K562 (cell line): ENCODE data around the gene CKAP5.

ENCODE experiments used
- CTCF ChIP-seq, 3 experiments: IDR thresholded peaks in 2 of 3; conservative IDR thresholded peaks in 1 of 3; 2 replicates each; pipeline ENCODE4 v1.5.1; 2011 to 2012; ENCODE audit warnings: low read length in 3 of 3, mild to moderate bottlenecking in 3 of 3, control low read depth in 2 of 3, improper control_type of control experiment in 1 of 3, inconsistent platforms in 1 of 3, low read depth in 1 of 3, mixed read lengths in 1 of 3, moderate library complexity in 1 of 3; ENCODE audit not compliant: insufficient read depth in 2 of 3
- EP300 ChIP-seq: IDR thresholded peaks from 2 replicates; pipeline ENCODE4 v1.6.1; 2012; ENCODE audit warnings: low read length, improper control_type of control experiment
- ILK ChIP-seq: fragments of 450-650 bp; IDR thresholded peaks from 2 replicates; pipeline ENCODE4 v1.6.1; 2016; ENCODE audit warnings: missing genetic modification characterization, low read depth, mild to moderate bottlenecking, missing compliant biosample characterization, moderate library complexity, borderline replicate concordance
- KDM1A ChIP-seq, 2 experiments: fragments of 450-650 bp; IDR thresholded peaks; 2 replicates each; pipeline ENCODE4 v1.6.1; 2016; ENCODE audit warnings: mild to moderate bottlenecking in 2 of 2
- NFE2 ChIP-seq: IDR thresholded peaks from 2 replicates; pipeline ENCODE4 v1.6.1; 2014; ENCODE audit warnings: antibody characterized with exemption, low read depth
- POLR2A ChIP-seq: fragments of 450-650 bp; conservative IDR thresholded peaks from 2 replicates; pipeline ENCODE4 v1.6.1; 2016
- POLR2AphosphoS5 ChIP-seq: IDR thresholded peaks from 2 replicates; pipeline ENCODE4 v1.6.1; 2011; ENCODE audit warnings: mild to moderate bottlenecking, low read depth, low read length, moderate library complexity; ENCODE audit not compliant: control insufficient read depth, insufficient read depth
- PRDM10 ChIP-seq: fragments of 450-650 bp; IDR thresholded peaks from 2 replicates; pipeline ENCODE4 v1.6.1; 2018; ENCODE audit not compliant: partially characterized antibody
- RFX1 ChIP-seq: fragments of 450-650 bp; IDR thresholded peaks from 2 replicates; pipeline ENCODE4 v1.6.1; 2016; ENCODE audit warnings: mild to moderate bottlenecking, moderate library complexity
- SIN3A ChIP-seq, 2 experiments: fragments of 150-350 bp in 1 of 2; IDR thresholded peaks; 2 replicates each; pipeline ENCODE4 v1.6.1; 2011 to 2016; ENCODE audit warnings: borderline replicate concordance in 2 of 2, low read depth in 2 of 2, low read length in 2 of 2, mild to moderate bottlenecking in 2 of 2, moderate library complexity in 2 of 2; ENCODE audit not compliant: control insufficient read depth in 1 of 2
- SMAD3 ChIP-seq: fragments of 450-650 bp; formaldehyde crosslinking; conservative IDR thresholded peaks from 2 replicates; pipeline ENCODE4 v1.4.0; 2020; ENCODE audit warnings: mild to moderate bottlenecking
- SMC3 ChIP-seq: conservative IDR thresholded peaks from 2 replicates; pipeline ENCODE4 v1.6.1; 2011; ENCODE audit warnings: low read depth, low read length, improper control_type of control experiment; ENCODE audit not compliant: insufficient read depth
- SREBF2 ChIP-seq: sonication (generic); formaldehyde crosslinking; IDR thresholded peaks from 2 replicates; pipeline ENCODE4 v1.4.0; 2020; ENCODE audit warnings: mild to moderate bottlenecking, missing genetic modification reagents
- TF ChIP-seq, protein P1 (sequence below): sonication (generic); formaldehyde crosslinking; IDR thresholded peaks from 2 replicates; pipeline ENCODE4 v1.8.1; 2023; ENCODE audit warnings: mild to moderate bottlenecking, missing genetic modification reagents

DNA sequence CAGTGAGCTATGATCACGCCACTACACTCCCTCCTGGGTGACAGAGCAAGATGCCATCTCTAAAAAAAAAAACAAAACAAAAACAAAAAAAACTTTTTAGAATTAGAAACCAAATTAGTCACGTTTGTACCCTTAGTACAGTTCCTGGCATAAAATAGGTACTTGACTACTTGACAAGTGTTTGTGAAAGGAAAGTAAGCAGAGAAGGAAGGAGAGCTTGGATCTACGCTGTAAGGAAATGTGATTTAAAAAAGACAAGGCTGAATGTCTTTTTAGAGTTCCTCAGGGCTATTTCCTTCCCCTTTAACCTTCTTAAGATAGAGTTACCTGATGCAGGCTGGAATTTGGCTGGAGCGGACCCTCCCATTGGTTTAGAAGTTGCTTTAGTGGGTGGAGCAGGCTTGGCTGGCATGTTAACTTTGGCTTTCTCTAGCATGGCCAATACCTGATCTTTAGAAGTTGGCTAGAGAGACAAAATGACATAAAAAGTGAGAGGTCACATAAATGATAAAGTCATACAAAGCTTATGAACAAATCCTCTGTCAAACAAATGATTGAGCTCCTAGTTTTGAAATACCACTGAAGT, 76.4 kb downstream of the CKAP5 start:
- TF ChIP-seq SREBF2: no peak
- no peak for TF ChIP-seq SMC3
- TF ChIP-seq PRDM10: no peak
- TF ChIP-seq SMAD3 (CRISPR knock-in tag): no peak
- TF ChIP-seq KDM1A (IDR thresholded peaks at IDR 0.05): no peak
- no peak for TF ChIP-seq ILK (tag)
- TF ChIP-seq, protein P1, sequence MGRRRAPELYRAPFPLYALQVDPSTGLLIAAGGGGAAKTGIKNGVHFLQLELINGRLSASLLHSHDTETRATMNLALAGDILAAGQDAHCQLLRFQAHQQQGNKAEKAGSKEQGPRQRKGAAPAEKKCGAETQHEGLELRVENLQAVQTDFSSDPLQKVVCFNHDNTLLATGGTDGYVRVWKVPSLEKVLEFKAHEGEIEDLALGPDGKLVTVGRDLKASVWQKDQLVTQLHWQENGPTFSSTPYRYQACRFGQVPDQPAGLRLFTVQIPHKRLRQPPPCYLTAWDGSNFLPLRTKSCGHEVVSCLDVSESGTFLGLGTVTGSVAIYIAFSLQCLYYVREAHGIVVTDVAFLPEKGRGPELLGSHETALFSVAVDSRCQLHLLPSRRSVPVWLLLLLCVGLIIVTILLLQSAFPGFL (CRISPR knock-in tag): no peak
- no peak for TF ChIP-seq CTCF (IDR thresholded peaks at IDR 0.05 in 2 of 3, conservative IDR thresholded peaks at IDR 0.05 in 1 of 3; ENCODE audit: insufficient read depth in 2 of 3, low read depth in 1 of 3, low read length in 3 of 3)
- TF ChIP-seq EP300: no peak
- no peak for TF ChIP-seq RFX1
- TF ChIP-seq SIN3A (IDR thresholded peaks at IDR 0.05; ENCODE audit: borderline replicate concordance in 2 of 2, control insufficient read depth in 1 of 2, low read depth in 2 of 2, low read length in 2 of 2): no peak
- no peak for TF ChIP-seq NFE2
- TF ChIP-seq POLR2AphosphoS5: no peak
- no peak for TF ChIP-seq POLR2A
